B cell (primary cell): ENCODE data around the gene ZNF106. TPM values are rescaled to one million over a fixed set of nuclear protein-coding genes. Genes with fewer than 3 reads are reported as not detected.

Source experiments
- ATAC-seq: fragments of 200-7000 bp; cut with Tn5 transposase; one replicate; pipeline ENCODE4 v1.10.0; 2021; ENCODE audit warnings: low read depth, mild to moderate bottlenecking, moderate number of reproducible peaks, moderate library complexity
- CTCF ChIA-PET: fragments of 350-600 bp; sonication (Branson Sonifier 250); formaldehyde crosslinking; loops from one replicate; lab custom pipeline; 2021; ENCODE audit warnings: antibody characterized with exemption, inconsistent platforms; lab: Charles Lee
- POLR2A ChIA-PET: fragments of 350-600 bp; sonication (Branson Sonifier 250); formaldehyde crosslinking; loops from one replicate; lab custom pipeline; 2021; ENCODE audit warnings: antibody characterized with exemption; lab: Charles Lee
- DNase-seq: peaks from one replicate; pipeline ENCODE4 v3.0.0; 2013
- H2AFZ ChIP-seq: 2 replicates; pipeline ENCODE4 v1.6.1; 2012; ENCODE audit warnings: mild to moderate bottlenecking, low read depth, low read length; ENCODE audit not compliant: insufficient read depth, poor library complexity, severe bottlenecking
- H3K27ac ChIP-seq, 2 donors: 1 replicate in 1 of 2; 2 replicates in 1 of 2; pipeline ENCODE4 v1.5.1; 2012 to 2013; ENCODE audit warnings: low read length in 2 of 2, mild to moderate bottlenecking in 2 of 2, moderate library complexity in 1 of 2
- H3K27me3 ChIP-seq, 4 experiments: fragments of 200-600 bp in 1 of 4; sonication (generic) in 1 of 4; replicated peaks in 1 of 4; 1 replicate in 2 of 4; 2 replicates in 2 of 4; pipeline versions ENCODE4 v1.6.1 to v1.7.0; 2013 to 2016; ENCODE audit warnings: low read length in 3 of 4, mild to moderate bottlenecking in 2 of 4, mixed read lengths in 1 of 4, moderate library complexity in 1 of 4; ENCODE audit not compliant: insufficient read depth in 4 of 4, control insufficient read depth in 3 of 4; ENCODE audit errors: control extremely low read depth in 1 of 4
- H3K36me3 ChIP-seq, 2 experiments: replicated peaks in 1 of 2; 1 replicate in 1 of 2; 2 replicates in 1 of 2; pipeline versions ENCODE4 v1.6.1 to v1.7.1; 2013; ENCODE audit warnings: low read length in 1 of 2; ENCODE audit not compliant: insufficient read depth in 2 of 2, control insufficient read depth in 1 of 2; ENCODE audit errors: control extremely low read depth in 1 of 2, extremely low read depth in 1 of 2
- H3K4me1 ChIP-seq, 2 donors: fragments of 200-600 bp in 1 of 2; sonication (generic) in 1 of 2; 1 replicate in 1 of 2; 2 replicates in 1 of 2; pipeline versions ENCODE4 v1.5.1 to v1.6.1; 2013 to 2017; ENCODE audit warnings: low read length in 2 of 2; ENCODE audit not compliant: control insufficient read depth in 2 of 2, insufficient read depth in 2 of 2
- H3K4me2 ChIP-seq: replicated peaks from 2 replicates; pipeline ENCODE3; 2012; ENCODE audit warnings: mild to moderate bottlenecking, low read depth, low read length; ENCODE audit not compliant: poor library complexity, severe bottlenecking
- H3K4me3 ChIP-seq, 5 experiments: fragments of 200-600 bp in 1 of 5; sonication (generic) in 1 of 5; 1 replicate in 3 of 5; 2 replicates in 2 of 5; pipeline versions ENCODE4 v1.5.1 to v1.7.0; 2011 to 2016; ENCODE audit warnings: low read length in 4 of 5, mild to moderate bottlenecking in 4 of 5, low read depth in 2 of 5, control low read depth in 1 of 5, moderate library complexity in 1 of 5; ENCODE audit not compliant: insufficient read depth in 1 of 5; ENCODE audit errors: control extremely low read depth in 1 of 5, extremely low read depth in 1 of 5
- H3K79me2 ChIP-seq: fragments of 200-600 bp; sonication (generic); one replicate; pipeline ENCODE4 v1.6.0; 2016; ENCODE audit warnings: low read length; ENCODE audit not compliant: control insufficient read depth, insufficient read depth
- H3K9ac ChIP-seq: fragments of 200-600 bp; sonication (generic); 2 replicates; pipeline ENCODE4 v1.6.1; 2017; ENCODE audit warnings: mild to moderate bottlenecking, low read length, moderate library complexity
- H3K9me3 ChIP-seq, 3 donors: one replicate each; pipeline versions ENCODE4 v1.6.1 to v1.7.1; 2013; ENCODE audit warnings: low read length in 2 of 3; ENCODE audit not compliant: control insufficient read depth in 2 of 3, insufficient read depth in 1 of 3; ENCODE audit errors: control extremely low read depth in 1 of 3
- H4K20me1 ChIP-seq: 2 replicates; pipeline ENCODE4 v1.6.0; 2012; ENCODE audit warnings: mild to moderate bottlenecking, low read length; ENCODE audit not compliant: insufficient read depth, control insufficient read depth, poor library complexity, severe bottlenecking
- H3K27ac Mint-ChIP-seq: one replicate; pipeline ENCODE4 v1.8.0; 2021; ENCODE audit warnings: mixed read lengths
- H3K27me3 Mint-ChIP-seq: one replicate; pipeline ENCODE4 v1.8.0; 2021; ENCODE audit warnings: mixed read lengths
- H3K4me1 Mint-ChIP-seq: one replicate; pipeline ENCODE4 v1.8.0; 2021; ENCODE audit warnings: mixed read lengths
- H3K4me3 Mint-ChIP-seq: one replicate; pipeline ENCODE4 v1.8.0; 2021; ENCODE audit warnings: mixed read lengths
- H3K9me3 Mint-ChIP-seq: one replicate; pipeline ENCODE4 v1.8.0; 2022; ENCODE audit warnings: mixed read lengths; ENCODE audit not compliant: insufficient read depth
- CTCF ChIP-seq: fragments of 200-600 bp; IDR thresholded peaks from one replicate; pipeline ENCODE4 v1.8.0; 2022; ENCODE audit warnings: antibody characterized with exemption, mild to moderate bottlenecking
- EZH2 ChIP-seq: IDR thresholded peaks from 2 replicates; pipeline ENCODE4 v1.6.1; 2012; ENCODE audit warnings: borderline replicate concordance, low read depth, mild to moderate bottlenecking, moderate library complexity, low read length; ENCODE audit not compliant: insufficient read depth, poor library complexity, severe bottlenecking
- WGBS: methylation state at CpG from one replicate; pipeline ENCODE4 v1.1.5; 2013; ENCODE audit warnings: missing lambda C conversion rate; ENCODE audit not compliant: insufficient coverage; 5-methylcytosine and 5-hydroxymethylcytosine counted together
- intact Hi-C: fragments of 100-400 bp; cut with micrococcal nuclease; formaldehyde crosslinking; loops from one replicate; pipeline ENCODE4 v1.10.0; 2022
- polyA plus RNA-seq: library from polyadenylated mRNA; depleted of rRNA; stranded (reverse); fragments of >200 nt; gene quantifications from 2 replicates; pipeline ENCODE4 v1.2.3, GENCODE V29; 2012
- total RNA-seq, 2 donors: library from RNA; stranded (reverse); fragments of 120-200 nt in 1 of 2; gene quantifications; 1 replicate in 1 of 2; 2 replicates in 1 of 2; pipeline versions ENCODE4 v1.2.3 to v1.2.4, GENCODE V29; 2013 to 2022

ZNF106 gene
- total and polyA plus RNA-seq, 2 donors (not counting 1 experiment from before 2014, with no cell fraction given): 10.1 to 51.4 TPM

GRCh38 chr15:42395838-42396237 is 95.1 kb downstream of the ZNF106 start:
- no peak overlapping the region for H3K27ac Mint-ChIP-seq
- peaks cover 2% of the 10 kb centered on the region for H3K4me1 Mint-ChIP-seq
- Histone ChIP-seq H3K36me3 (peaks cover 2 to 14% of the 10 kb centered on the region in 2 experiments), H3K4me3 (no peak overlapping the region), H3K4me2 (no peak overlapping the region), H4K20me1 (no peaks in the 10 kb centered on the region), H3K27me3 (no peaks in the 10 kb centered on the region), H3K9ac (no peak overlapping the region), H3K4me1 (no peaks in the 10 kb centered on the region), H2AFZ (no peak overlapping the region), H3K79me2 (no peaks in the 10 kb centered on the region), H3K9me3 (no peaks in the 10 kb centered on the region), H3K27ac (no peak overlapping the region)
- DNase-seq (no peak), ATAC-seq (no peak)
- POLR2A ChIA-PET: no interaction called here
- CTCF ChIA-PET: no interaction called here
- H3K9me3 Mint-ChIP-seq: no peaks in the 10 kb centered on the region
- no CpG with 5 or more reads among the region's 1 CpG for WGBS
- TF ChIP-seq CTCF (no peak), EZH2 (no peak)
- H3K27me3 Mint-ChIP-seq: no peaks in the 10 kb centered on the region
- H3K4me3 Mint-ChIP-seq: no peak overlapping the region
- intact Hi-C loops: no loop called here

GRCh38 chr15:42394106-42394505 is 96.8 kb downstream of the ZNF106 start:
- H3K79me2 ChIP-seq: no peaks in the 10 kb centered on the region
- ChIA-PET CTCF (no interaction called here), POLR2A (no interaction called here)
- H3K27ac ChIP-seq: no peak overlapping the region
- no peak overlapping the region for H3K4me3 ChIP-seq
- no peaks in the 10 kb centered on the region for H3K9me3 ChIP-seq
- Mint-ChIP-seq H3K27ac (no peak overlapping the region), H3K4me3 (no peak overlapping the region), H3K4me1 (no peaks in the 10 kb centered on the region), H3K9me3 (no peaks in the 10 kb centered on the region), H3K27me3 (no peaks in the 10 kb centered on the region)
- no peak overlapping the region for H3K9ac ChIP-seq
- intact Hi-C loops: no loop called here
- DNase-seq: no peak
- no peaks in the 10 kb centered on the region for H3K4me1 ChIP-seq
- H3K36me3 ChIP-seq: peaks cover 0 to 7% of the 10 kb centered on the region in 2 experiments
- no peaks in the 10 kb centered on the region for H3K27me3 ChIP-seq
- H4K20me1 ChIP-seq: no peaks in the 10 kb centered on the region
- TF ChIP-seq EZH2 (no peak), CTCF (no peak)
- ATAC-seq: no peak
- 93% methylated on average over 9 of the region's 13 CpGs for WGBS
- no peak overlapping the region for H3K4me2 ChIP-seq
- H2AFZ ChIP-seq: no peak overlapping the region
